Mesothelial cell of epicardium (in vitro differentiated cells): ENCODE data around the gene ADAT2. TPM values are rescaled to one million over a fixed set of nuclear protein-coding genes. Genes with fewer than 3 reads are reported as not detected.
"Not testable (repeated sequence)": the region's sequence is repeated elsewhere in the genome, so short reads cannot be mapped to it uniquely, and the experiment has no call there.

ENCODE experiments used
- DNase-seq, 2 experiments: peaks; one replicate each; pipeline ENCODE4 v3.0.0; 2021; ENCODE audit warnings: low spot score in 2 of 2; ENCODE audit not compliant: unreplicated experiment in 2 of 2
- H3K27ac Mint-ChIP-seq: 2 replicates; pipeline ENCODE4 v1.8.0; 2021; ENCODE audit warnings: mixed read lengths
- H3K27me3 Mint-ChIP-seq: 2 replicates; pipeline ENCODE4 v1.8.0; 2021; ENCODE audit warnings: low read depth, mixed read lengths
- H3K36me3 Mint-ChIP-seq: 2 replicates; pipeline ENCODE4 v1.8.0; 2021; ENCODE audit warnings: mixed read lengths
- H3K4me1 Mint-ChIP-seq: 2 replicates; pipeline ENCODE4 v1.8.0; 2021; ENCODE audit warnings: mixed read lengths
- H3K4me3 Mint-ChIP-seq: 2 replicates; pipeline ENCODE4 v1.8.0; 2021; ENCODE audit warnings: mild to moderate bottlenecking, moderate library complexity, mixed read lengths
- H3K9me3 Mint-ChIP-seq: 2 replicates; pipeline ENCODE4 v1.8.0; 2021; ENCODE audit warnings: mixed read lengths
- total RNA-seq: library from RNA; stranded (reverse); gene quantifications from 3 replicates; pipeline ENCODE4 v1.2.1, GENCODE V29; 2021
- TF ChIP-seq, protein P1 (sequence below): fragments of 200-600 bp; sonication (generic); IDR thresholded peaks from one replicate; pipeline ENCODE4 v1.5.0; 2021; ENCODE audit warnings: antibody characterized with exemption; ENCODE audit not compliant: unreplicated experiment

The ADAT2 gene
- total RNA-seq, 1 donor from 2014 or later = 16.5 TPM

DNA sequence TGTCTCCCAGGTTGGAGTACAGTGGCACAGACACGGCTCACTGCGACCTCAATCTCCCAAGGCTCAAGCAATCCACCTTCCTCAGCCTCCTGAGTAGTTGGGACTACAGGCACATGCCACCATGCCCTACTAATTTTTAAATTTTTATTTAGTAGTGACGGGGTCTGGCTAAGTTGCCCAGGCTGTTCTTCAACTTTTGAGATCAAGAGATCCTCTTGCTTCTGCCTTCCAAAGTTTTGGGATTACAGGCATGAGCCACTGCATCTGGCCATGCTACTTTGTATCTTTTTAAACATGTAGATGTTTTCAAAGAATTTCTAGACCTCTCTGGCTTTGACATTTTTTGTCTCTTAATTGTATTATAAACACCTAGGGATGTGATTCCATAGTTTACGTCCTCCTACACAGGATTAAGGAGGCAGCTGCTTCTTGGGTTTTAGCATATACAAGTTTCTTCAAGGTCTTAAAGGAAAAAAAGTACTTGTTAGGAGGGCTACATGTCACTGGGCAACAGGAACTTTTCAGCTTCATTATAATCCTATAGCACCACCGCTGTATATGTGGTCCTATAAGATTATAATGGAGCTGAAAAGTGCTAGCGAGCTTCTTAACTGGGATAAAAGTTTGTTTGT lies 1.3 kb downstream of the ADAT2 start:
- TF ChIP-seq, protein P1, sequence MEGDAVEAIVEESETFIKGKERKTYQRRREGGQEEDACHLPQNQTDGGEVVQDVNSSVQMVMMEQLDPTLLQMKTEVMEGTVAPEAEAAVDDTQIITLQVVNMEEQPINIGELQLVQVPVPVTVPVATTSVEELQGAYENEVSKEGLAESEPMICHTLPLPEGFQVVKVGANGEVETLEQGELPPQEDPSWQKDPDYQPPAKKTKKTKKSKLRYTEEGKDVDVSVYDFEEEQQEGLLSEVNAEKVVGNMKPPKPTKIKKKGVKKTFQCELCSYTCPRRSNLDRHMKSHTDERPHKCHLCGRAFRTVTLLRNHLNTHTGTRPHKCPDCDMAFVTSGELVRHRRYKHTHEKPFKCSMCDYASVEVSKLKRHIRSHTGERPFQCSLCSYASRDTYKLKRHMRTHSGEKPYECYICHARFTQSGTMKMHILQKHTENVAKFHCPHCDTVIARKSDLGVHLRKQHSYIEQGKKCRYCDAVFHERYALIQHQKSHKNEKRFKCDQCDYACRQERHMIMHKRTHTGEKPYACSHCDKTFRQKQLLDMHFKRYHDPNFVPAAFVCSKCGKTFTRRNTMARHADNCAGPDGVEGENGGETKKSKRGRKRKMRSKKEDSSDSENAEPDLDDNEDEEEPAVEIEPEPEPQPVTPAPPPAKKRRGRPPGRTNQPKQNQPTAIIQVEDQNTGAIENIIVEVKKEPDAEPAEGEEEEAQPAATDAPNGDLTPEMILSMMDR = no peak
- H3K4me3 Mint-ChIP-seq = peak overlapping the region; percentile 98
- H3K27me3 Mint-ChIP-seq = no peaks in the 10 kb centered on the region
- DNase-seq = no peak
- H3K27ac Mint-ChIP-seq = no peak overlapping the region
- peaks cover 14% of the 10 kb centered on the region for H3K4me1 Mint-ChIP-seq
- no peaks in the 10 kb centered on the region for H3K36me3 Mint-ChIP-seq
- H3K9me3 Mint-ChIP-seq = no peaks in the 10 kb centered on the region

DNA sequence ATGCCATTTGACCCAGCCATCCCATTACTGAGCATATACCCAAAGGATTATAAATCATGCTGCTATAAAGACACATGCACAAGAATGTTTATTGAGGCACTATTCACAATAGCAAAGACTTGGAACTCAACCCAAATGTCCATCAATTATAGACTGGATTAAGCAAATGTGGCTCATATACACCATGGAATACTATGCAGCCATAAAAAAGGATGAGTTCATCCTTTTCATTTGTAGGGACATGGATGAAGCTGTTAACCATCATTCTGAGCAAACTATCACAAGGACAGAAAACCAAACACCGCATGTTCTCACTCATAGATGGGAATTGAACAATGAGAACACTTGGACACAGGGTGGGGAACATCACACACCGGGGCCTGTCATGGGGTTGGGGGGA lies 2.6 kb downstream of the ADAT2 start:
- not testable (repeated sequence) for H3K4me3 Mint-ChIP-seq, H3K27ac Mint-ChIP-seq, H3K27me3 Mint-ChIP-seq, H3K36me3 Mint-ChIP-seq, DNase-seq, H3K9me3 Mint-ChIP-seq
- H3K4me1 Mint-ChIP-seq = peaks cover 14% of the 10 kb centered on the region

DNA sequence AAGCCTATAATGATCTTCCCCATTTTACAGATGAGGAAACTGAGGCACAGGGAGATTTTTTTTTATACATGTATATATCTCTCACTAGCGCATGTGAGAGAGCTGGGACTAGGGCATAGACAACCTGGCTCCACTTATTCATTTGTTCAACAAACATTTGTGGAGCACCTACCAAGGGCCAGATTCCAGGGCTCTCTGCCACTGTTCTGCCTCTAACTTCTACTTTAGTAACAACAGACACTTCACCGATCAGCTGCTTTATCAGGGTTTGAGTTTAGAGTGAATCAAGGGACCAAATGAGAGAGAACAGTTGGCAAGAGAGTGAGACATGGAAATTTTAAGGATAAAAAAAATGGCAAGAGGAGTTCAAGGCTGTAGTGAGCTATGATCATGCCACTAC lies 7.4 kb downstream of the ADAT2 start:
- Mint-ChIP-seq H3K4me1 (no peaks in the 10 kb centered on the region), H3K27ac (no peak overlapping the region), H3K4me3 (no peak overlapping the region), H3K27me3 (no peaks in the 10 kb centered on the region), H3K36me3 (peaks cover 11% of the 10 kb centered on the region), H3K9me3 (peaks cover 8% of the 10 kb centered on the region)
- TF ChIP-seq, protein P1 = no peak
- no peak for DNase-seq

DNA sequence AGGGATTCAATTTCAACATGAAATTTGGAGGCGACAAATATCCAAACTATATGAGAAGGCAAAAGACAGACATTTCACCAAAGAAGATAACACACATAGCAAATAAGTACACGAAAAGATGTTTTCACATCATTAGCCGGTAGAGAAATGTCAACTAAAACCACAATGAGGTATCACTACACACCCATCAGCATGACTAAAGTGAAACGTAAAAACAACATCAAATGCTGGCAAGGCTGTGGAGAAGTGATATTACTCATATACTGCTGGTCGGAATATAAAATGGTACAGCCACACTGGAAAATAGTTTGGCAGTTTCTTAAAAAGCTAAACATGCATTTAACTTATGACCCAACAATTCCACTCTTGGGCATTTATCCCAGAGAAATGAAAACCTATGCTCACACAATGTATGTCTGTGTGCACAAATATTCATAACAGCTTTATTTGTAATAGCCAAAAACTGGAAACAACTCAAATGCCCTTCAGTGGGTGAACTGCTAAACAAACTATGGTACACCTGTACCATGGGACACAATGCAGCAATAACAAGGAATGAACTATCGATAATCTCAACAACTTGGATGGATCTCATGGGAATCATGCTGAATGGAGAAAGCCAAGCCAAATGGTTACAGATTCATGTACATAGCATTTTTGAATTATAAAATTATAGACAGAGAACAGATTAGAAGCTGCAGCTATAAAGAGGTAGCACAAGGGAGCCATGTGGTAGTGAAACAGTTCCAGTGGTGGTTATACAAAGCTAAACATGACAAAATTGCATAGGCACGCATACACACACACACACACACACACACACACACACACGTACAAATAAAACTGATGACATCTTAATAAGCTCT lies 8.6 kb downstream of the ADAT2 start:
- Mint-ChIP-seq H3K4me3 (no peak overlapping the region), H3K4me1 (no peaks in the 10 kb centered on the region), H3K9me3 (peaks cover 8% of the 10 kb centered on the region), H3K36me3 (peaks cover 11% of the 10 kb centered on the region), H3K27ac (no peak overlapping the region), H3K27me3 (no peaks in the 10 kb centered on the region)
- TF ChIP-seq, protein P1 = no peak
- no peak for DNase-seq

DNA sequence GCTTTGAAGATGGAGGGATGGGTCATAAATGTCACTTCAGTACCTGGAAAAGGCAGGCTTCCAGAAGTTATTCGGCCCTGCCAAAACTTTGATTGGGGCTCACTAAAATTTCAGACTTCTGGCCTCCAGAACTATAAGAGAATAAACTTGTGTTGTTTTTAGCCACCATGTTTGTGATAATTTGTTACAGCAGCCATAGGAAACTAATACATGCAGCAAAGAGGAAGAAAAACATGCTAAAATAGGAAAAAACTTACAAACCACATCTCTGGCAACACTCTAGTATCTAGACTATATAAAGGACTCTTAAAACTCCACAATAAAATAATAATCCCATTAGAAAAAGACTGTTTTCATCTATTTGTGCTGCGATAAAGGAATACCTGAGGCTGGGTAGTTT lies 9.5 kb downstream of the ADAT2 start:
- no peak overlapping the region for H3K27ac Mint-ChIP-seq
- peaks cover 8% of the 10 kb centered on the region for H3K9me3 Mint-ChIP-seq
- DNase-seq = no peak
- H3K36me3 Mint-ChIP-seq = peaks cover 11% of the 10 kb centered on the region
- no peaks in the 10 kb centered on the region for H3K4me1 Mint-ChIP-seq
- no peaks in the 10 kb centered on the region for H3K27me3 Mint-ChIP-seq
- TF ChIP-seq, protein P1 = no peak
- no peak overlapping the region for H3K4me3 Mint-ChIP-seq

DNA sequence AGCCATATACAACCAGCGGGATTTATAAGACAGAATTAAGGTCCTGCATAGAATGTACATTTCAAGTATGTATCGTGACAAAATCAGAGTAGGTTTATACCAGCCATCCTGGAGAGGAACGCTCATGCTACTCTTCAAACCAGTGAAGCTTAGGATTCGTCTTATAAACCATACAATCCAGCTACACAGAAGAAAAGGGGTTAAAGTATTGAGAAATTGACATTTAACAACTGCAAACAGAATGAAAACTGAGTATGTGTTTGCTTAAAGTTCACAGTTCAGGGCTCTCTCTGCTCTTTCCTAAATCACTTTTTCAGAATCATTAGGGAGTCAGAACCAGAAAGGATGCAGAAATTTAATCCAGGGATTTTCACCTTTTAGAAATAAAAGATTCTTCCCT lies 17.9 kb downstream of the ADAT2 start:
- Mint-ChIP-seq H3K36me3 (no peaks in the 10 kb centered on the region), H3K27me3 (no peaks in the 10 kb centered on the region), H3K4me3 (no peak overlapping the region), H3K27ac (no peak overlapping the region), H3K9me3 (no peaks in the 10 kb centered on the region), H3K4me1 (no peaks in the 10 kb centered on the region)
- TF ChIP-seq, protein P1 = no peak
- DNase-seq = no peak
